Neural progenitor cell (in vitro differentiated cells): ENCODE data around the gene GAS1. TPM values are rescaled to one million over a fixed set of nuclear protein-coding genes. Genes with fewer than 3 reads are reported as not detected.

Experiments
- DNase-seq: peaks from one replicate; pipeline ENCODE4 v3.0.0-alpha.2; 2016; ENCODE audit warnings: low spot score
- H2AFZ ChIP-seq: fragments of 200-600 bp; sonication (generic); replicated peaks from 2 replicates; pipeline ENCODE4 v1.6.1; 2016; ENCODE audit warnings: antibody characterized with exemption
- H3F3A ChIP-seq: fragments of 200-600 bp; sonication (generic); 2 replicates; pipeline ENCODE4 v1.6.1; 2016; ENCODE audit warnings: antibody characterized with exemption, low read depth
- H3K27ac ChIP-seq: fragments of 200-600 bp; sonication (generic); 2 replicates; pipeline ENCODE4 v1.5.1; 2016; ENCODE audit warnings: mild to moderate bottlenecking
- H3K27me3 ChIP-seq: fragments of 200-600 bp; sonication (generic); 2 replicates; pipeline ENCODE4 v1.6.1; 2016; ENCODE audit warnings: mild to moderate bottlenecking, moderate library complexity
- H3K36me3 ChIP-seq: fragments of 200-600 bp; sonication (generic); 2 replicates; pipeline ENCODE4 v1.5.1; 2016
- H3K4me1 ChIP-seq: fragments of 200-600 bp; sonication (generic); 2 replicates; pipeline ENCODE4 v1.6.1; 2016; ENCODE audit warnings: mixed run types
- H3K4me2 ChIP-seq: fragments of 200-600 bp; sonication (generic); 2 replicates; pipeline ENCODE4 v1.6.1; 2016
- H3K4me3 ChIP-seq: fragments of 200-600 bp; sonication (generic); 2 replicates; pipeline ENCODE4 v1.5.1; 2016
- H3K79me2 ChIP-seq: fragments of 200-600 bp; sonication (generic); 2 replicates; pipeline ENCODE4 v1.6.1; 2016; ENCODE audit warnings: low read depth
- H3K9ac ChIP-seq: fragments of 200-600 bp; sonication (generic); 2 replicates; pipeline ENCODE4 v1.6.1; 2016
- H3K9me3 ChIP-seq: fragments of 200-600 bp; sonication (generic); 2 replicates; pipeline ENCODE4 v1.5.1; 2016; ENCODE audit warnings: low read depth
- H4K20me1 ChIP-seq: fragments of 200-600 bp; sonication (generic); 2 replicates; pipeline ENCODE4 v1.6.1; 2016; ENCODE audit warnings: low read depth
- H3K27ac Mint-ChIP-seq: 3 replicates; pipeline ENCODE4 v1.8.0; 2021; ENCODE audit warnings: mixed read lengths
- H3K27me3 Mint-ChIP-seq: 2 replicates; pipeline ENCODE4 v1.8.0; 2022; ENCODE audit warnings: low read depth, mild to moderate bottlenecking, inconsistent platforms, moderate library complexity, mixed read lengths; ENCODE audit not compliant: insufficient read depth
- H3K36me3 Mint-ChIP-seq: 3 replicates; pipeline ENCODE4 v1.8.0; 2021; ENCODE audit warnings: mixed read lengths
- H3K4me1 Mint-ChIP-seq: 3 replicates; pipeline ENCODE4 v1.8.0; 2021; ENCODE audit warnings: mixed read lengths
- H3K4me3 Mint-ChIP-seq: 3 replicates; pipeline ENCODE4 v1.8.0; 2021; ENCODE audit warnings: mild to moderate bottlenecking, moderate library complexity, mixed read lengths
- H3K9me3 Mint-ChIP-seq: 3 replicates; pipeline ENCODE4 v1.8.0; 2020; ENCODE audit warnings: mixed read lengths
- CTCF ChIP-seq: fragments of 200-600 bp; sonication (generic); IDR thresholded peaks from 2 replicates; pipeline ENCODE4 v1.5.1; 2017; ENCODE audit warnings: antibody characterized with exemption, mild to moderate bottlenecking
- EZH2 ChIP-seq: fragments of 200-600 bp; sonication (generic); IDR thresholded peaks from 2 replicates; pipeline ENCODE4 v1.6.1; 2017; ENCODE audit warnings: antibody characterized with exemption, mild to moderate bottlenecking, moderate library complexity
- EZH2phosphoT487 ChIP-seq: fragments of 200-600 bp; sonication (generic); IDR thresholded peaks from 2 replicates; pipeline ENCODE4 v1.6.1; 2017; ENCODE audit warnings: antibody characterized with exemption
- total RNA-seq: library from RNA; depleted of rRNA; stranded (reverse); fragments of >200 nt; gene quantifications from 2 replicates; pipeline ENCODE4 v1.2.3, GENCODE V29; 2015; ENCODE audit warnings: low replicate concordance

GAS1 gene
- total RNA-seq, 1 donor from 2014 or later: 68.1 TPM

GRCh38 chr9:86991077-86991476 lies 43.8 kb upstream of the GAS1 start:
- Mint-ChIP-seq H3K4me3 (no peak overlapping the region), H3K4me1 (peaks cover 12% of the 10 kb centered on the region), H3K27me3 (no peaks in the 10 kb centered on the region), H3K36me3 (no peaks in the 10 kb centered on the region), H3K9me3 (no peaks in the 10 kb centered on the region), H3K27ac (no peak overlapping the region)
- H3K4me3 ChIP-seq: no peak overlapping the region
- no peaks in the 10 kb centered on the region for H3K36me3 ChIP-seq
- no peaks in the 10 kb centered on the region for H3K79me2 ChIP-seq
- H3K9me3 ChIP-seq: no peaks in the 10 kb centered on the region
- TF ChIP-seq CTCF: no peak
- DNase-seq: no peak
- no peaks in the 10 kb centered on the region for H3K27me3 ChIP-seq
- no peak overlapping the region for H3K27ac ChIP-seq
- H3K4me1 ChIP-seq: no peaks in the 10 kb centered on the region
- H3K9ac ChIP-seq: no peak overlapping the region
- H4K20me1 ChIP-seq: no peaks in the 10 kb centered on the region
- no peak overlapping the region for H2AFZ ChIP-seq
- no peaks in the 10 kb centered on the region for H3F3A ChIP-seq
- H3K4me2 ChIP-seq: no peak overlapping the region

GRCh38 chr9:86990290-86990689 lies 43.0 kb upstream of the GAS1 start:
- Histone ChIP-seq H3K4me1 (no peaks in the 10 kb centered on the region), H3K9ac (no peak overlapping the region), H4K20me1 (no peaks in the 10 kb centered on the region), H3K27ac (no peak overlapping the region), H2AFZ (no peak overlapping the region), H3K27me3 (no peaks in the 10 kb centered on the region), H3K4me3 (no peak overlapping the region), H3F3A (no peaks in the 10 kb centered on the region), H3K9me3 (no peaks in the 10 kb centered on the region), H3K36me3 (no peaks in the 10 kb centered on the region), H3K4me2 (no peak overlapping the region), H3K79me2 (no peaks in the 10 kb centered on the region)
- H3K9me3 Mint-ChIP-seq: no peaks in the 10 kb centered on the region
- H3K36me3 Mint-ChIP-seq: no peaks in the 10 kb centered on the region
- H3K27ac Mint-ChIP-seq: no peak overlapping the region
- peaks cover 2% of the 10 kb centered on the region for H3K27me3 Mint-ChIP-seq
- no peak for DNase-seq
- H3K4me1 Mint-ChIP-seq: peaks cover 15% of the 10 kb centered on the region
- no peak overlapping the region for H3K4me3 Mint-ChIP-seq
- TF ChIP-seq EZH2phosphoT487 (no peak), CTCF (no peak), EZH2 (no peak)

- H3K4me2 ChIP-seq: no peak overlapping the region
- no peaks in the 10 kb centered on the region for H3K27me3 ChIP-seq
- H3K9ac ChIP-seq: no peak overlapping the region
- H3K79me2 ChIP-seq: no peaks in the 10 kb centered on the region
- H3K36me3 ChIP-seq: no peaks in the 10 kb centered on the region
- no peaks in the 10 kb centered on the region for H3K9me3 Mint-ChIP-seq
- TF ChIP-seq EZH2phosphoT487 (no peak), CTCF (no peak), EZH2 (no peak)
- H3K4me3 ChIP-seq: no peak overlapping the region
- H3K27me3 Mint-ChIP-seq: peaks cover 2% of the 10 kb centered on the region
- H3K4me1 Mint-ChIP-seq: peaks cover 20% of the 10 kb centered on the region
- DNase-seq: no peak
- H4K20me1 ChIP-seq: no peaks in the 10 kb centered on the region
- no peaks in the 10 kb centered on the region for H3K36me3 Mint-ChIP-seq
- no peak overlapping the region for H3K27ac ChIP-seq
- H3K27ac Mint-ChIP-seq: no peak overlapping the region
- peak overlapping the region; percentile 40 for H2AFZ ChIP-seq
- no peaks in the 10 kb centered on the region for H3K4me1 ChIP-seq
- H3K9me3 ChIP-seq: no peaks in the 10 kb centered on the region
- no peak overlapping the region for H3K4me3 Mint-ChIP-seq
- no peaks in the 10 kb centered on the region for H3F3A ChIP-seq
Observed at GRCh38 chr9:86987900-86988299, 40.6 kb upstream of the GAS1 start.
